Measurements from ENCODE around the gene GPATCH3.

DNA sequence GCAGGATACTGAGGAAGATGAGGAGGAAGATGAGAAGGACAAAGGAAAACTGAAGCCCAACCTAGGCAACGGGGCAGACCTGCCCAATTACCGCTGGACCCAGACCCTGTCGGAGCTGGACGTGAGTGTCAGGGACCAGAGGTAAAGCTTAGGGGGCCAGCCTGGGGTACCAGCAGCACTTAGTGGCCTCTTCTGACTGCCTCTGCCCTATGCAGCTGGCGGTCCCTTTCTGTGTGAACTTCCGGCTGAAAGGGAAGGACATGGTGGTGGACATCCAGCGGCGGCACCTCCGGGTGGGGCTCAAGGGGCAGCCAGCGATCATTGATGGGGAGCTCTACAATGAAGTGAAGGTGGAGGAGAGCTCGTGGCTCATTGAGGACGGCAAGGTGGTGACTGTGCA lies 42.4 kb upstream of the GPATCH3 start:
- TF ChIP-seq, protein P1, sequence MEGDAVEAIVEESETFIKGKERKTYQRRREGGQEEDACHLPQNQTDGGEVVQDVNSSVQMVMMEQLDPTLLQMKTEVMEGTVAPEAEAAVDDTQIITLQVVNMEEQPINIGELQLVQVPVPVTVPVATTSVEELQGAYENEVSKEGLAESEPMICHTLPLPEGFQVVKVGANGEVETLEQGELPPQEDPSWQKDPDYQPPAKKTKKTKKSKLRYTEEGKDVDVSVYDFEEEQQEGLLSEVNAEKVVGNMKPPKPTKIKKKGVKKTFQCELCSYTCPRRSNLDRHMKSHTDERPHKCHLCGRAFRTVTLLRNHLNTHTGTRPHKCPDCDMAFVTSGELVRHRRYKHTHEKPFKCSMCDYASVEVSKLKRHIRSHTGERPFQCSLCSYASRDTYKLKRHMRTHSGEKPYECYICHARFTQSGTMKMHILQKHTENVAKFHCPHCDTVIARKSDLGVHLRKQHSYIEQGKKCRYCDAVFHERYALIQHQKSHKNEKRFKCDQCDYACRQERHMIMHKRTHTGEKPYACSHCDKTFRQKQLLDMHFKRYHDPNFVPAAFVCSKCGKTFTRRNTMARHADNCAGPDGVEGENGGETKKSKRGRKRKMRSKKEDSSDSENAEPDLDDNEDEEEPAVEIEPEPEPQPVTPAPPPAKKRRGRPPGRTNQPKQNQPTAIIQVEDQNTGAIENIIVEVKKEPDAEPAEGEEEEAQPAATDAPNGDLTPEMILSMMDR (conservative IDR thresholded peaks at IDR 0.05 in 1 of 2, IDR thresholded peaks at IDR 0.05 in 1 of 2; ENCODE audit: extremely low read depth in 1 of 2, insufficient read depth in 1 of 2, low read depth in 1 of 2, low read length in 2 of 2): no peak
- no peak for TF ChIP-seq EZH2 (IDR thresholded peaks at IDR 0.05; ENCODE audit: borderline replicate concordance, low read length)

Measured in mammary epithelial cell (primary cell).